ENCODE measurements around the gene SLC17A8. TPM values are rescaled to one million over a fixed set of nuclear protein-coding genes. Genes with fewer than 3 reads are reported as not detected.

The SLC17A8 gene
- total RNA-seq, 1 donor from 2014 or later, result not detected

DNA sequence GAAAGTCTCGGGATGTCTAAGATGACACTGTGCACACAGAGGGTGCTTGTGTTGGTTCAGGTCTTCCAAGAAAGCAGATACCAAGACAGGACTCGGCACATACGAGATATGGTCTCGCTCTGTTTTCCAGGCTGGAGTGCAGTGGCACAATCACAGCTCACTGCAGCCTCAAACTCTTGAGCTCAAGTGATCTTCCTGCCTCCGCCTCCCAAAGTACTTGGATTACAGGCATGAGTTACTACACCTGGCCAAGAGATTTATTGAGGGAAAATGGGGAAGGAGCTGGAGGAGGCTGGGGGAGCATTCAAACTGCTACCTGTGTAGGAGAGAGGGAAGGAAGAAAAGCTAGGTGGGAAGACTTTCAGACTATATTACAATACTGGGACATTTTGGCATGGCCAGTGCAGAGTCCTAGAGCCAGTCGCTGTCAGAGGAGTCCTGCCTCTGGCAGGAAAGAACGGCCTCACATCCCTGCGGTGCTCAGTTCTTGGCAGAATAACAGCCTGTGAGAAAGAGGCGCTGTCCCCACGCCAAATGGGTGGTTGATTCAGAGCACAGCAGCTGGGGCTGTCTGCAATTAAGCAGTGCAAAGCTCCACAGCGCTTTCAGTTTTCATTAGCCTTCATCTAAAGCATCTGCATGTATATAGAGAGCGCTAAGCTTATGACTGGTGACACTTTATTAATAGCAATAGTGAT, 18.3 kb downstream of the SLC17A8 start:
- peaks cover 2% of the 10 kb centered on the region for H3K27me3 ChIP-seq (ENCODE audit: insufficient read depth, low read length)
- H3K27ac ChIP-seq (ENCODE audit: low read depth, low read length), result no peak overlapping the region
- H3K27ac Mint-ChIP-seq (ENCODE audit: unreplicated experiment), result no peak overlapping the region
- FAIRE-seq, result no peak
- peak overlapping the region; percentile 25 for H3K4me2 ChIP-seq (ENCODE audit: low read length)
- no peaks in the 10 kb centered on the region for H3K79me2 ChIP-seq (ENCODE audit: insufficient read depth, low read length)
- H3K36me3 Mint-ChIP-seq (ENCODE audit: low read depth, unreplicated experiment), result no peaks in the 10 kb centered on the region
- peak; percentile 60 for DNase-seq (ENCODE audit: low read depth)
- no peaks in the 10 kb centered on the region for H3K4me1 Mint-ChIP-seq (ENCODE audit: low read depth, unreplicated experiment)
- no peaks in the 10 kb centered on the region for H4K20me1 ChIP-seq (ENCODE audit: insufficient read depth, low read length)
- no peaks in the 10 kb centered on the region for H3K9me3 ChIP-seq (ENCODE audit: insufficient read depth, low read depth, low read length)
- H2AFZ ChIP-seq (ENCODE audit: low read depth, low read length), result no peak overlapping the region
- no peak for TF ChIP-seq EZH2 (IDR thresholded peaks at IDR 0.05; ENCODE audit: insufficient read depth, low read length)
- TF ChIP-seq, protein P1, sequence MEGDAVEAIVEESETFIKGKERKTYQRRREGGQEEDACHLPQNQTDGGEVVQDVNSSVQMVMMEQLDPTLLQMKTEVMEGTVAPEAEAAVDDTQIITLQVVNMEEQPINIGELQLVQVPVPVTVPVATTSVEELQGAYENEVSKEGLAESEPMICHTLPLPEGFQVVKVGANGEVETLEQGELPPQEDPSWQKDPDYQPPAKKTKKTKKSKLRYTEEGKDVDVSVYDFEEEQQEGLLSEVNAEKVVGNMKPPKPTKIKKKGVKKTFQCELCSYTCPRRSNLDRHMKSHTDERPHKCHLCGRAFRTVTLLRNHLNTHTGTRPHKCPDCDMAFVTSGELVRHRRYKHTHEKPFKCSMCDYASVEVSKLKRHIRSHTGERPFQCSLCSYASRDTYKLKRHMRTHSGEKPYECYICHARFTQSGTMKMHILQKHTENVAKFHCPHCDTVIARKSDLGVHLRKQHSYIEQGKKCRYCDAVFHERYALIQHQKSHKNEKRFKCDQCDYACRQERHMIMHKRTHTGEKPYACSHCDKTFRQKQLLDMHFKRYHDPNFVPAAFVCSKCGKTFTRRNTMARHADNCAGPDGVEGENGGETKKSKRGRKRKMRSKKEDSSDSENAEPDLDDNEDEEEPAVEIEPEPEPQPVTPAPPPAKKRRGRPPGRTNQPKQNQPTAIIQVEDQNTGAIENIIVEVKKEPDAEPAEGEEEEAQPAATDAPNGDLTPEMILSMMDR (IDR thresholded peaks at IDR 0.05; ENCODE audit: insufficient read depth, low read depth, low read length), result no peak
- H3K4me1 ChIP-seq (ENCODE audit: insufficient read depth, low read length), result no peaks in the 10 kb centered on the region
- H3K4me3 ChIP-seq (ENCODE audit: insufficient read depth, low read depth, low read length), result no peak overlapping the region
- no peak overlapping the region for H3K4me3 Mint-ChIP-seq (ENCODE audit: unreplicated experiment)
- no peaks in the 10 kb centered on the region for H3K36me3 ChIP-seq (ENCODE audit: insufficient read depth, low read length)
- H3K27me3 Mint-ChIP-seq (ENCODE audit: low read depth, unreplicated experiment), result peaks cover 10% of the 10 kb centered on the region
- no peak overlapping the region for H3K9ac ChIP-seq (ENCODE audit: low read length)
- no peaks in the 10 kb centered on the region for H3K9me3 Mint-ChIP-seq (ENCODE audit: unreplicated experiment)

GRCh38 chr12:100376161-100376560, 19.3 kb downstream of the SLC17A8 start:
- H3K9me3 ChIP-seq (ENCODE audit: insufficient read depth, low read depth, low read length), result no peaks in the 10 kb centered on the region
- DNase-seq (ENCODE audit: low read depth) (no peak), FAIRE-seq (no peak)
- H3K9me3 Mint-ChIP-seq (ENCODE audit: unreplicated experiment), result no peaks in the 10 kb centered on the region
- no peak overlapping the region for H3K9ac ChIP-seq (ENCODE audit: low read length)
- H2AFZ ChIP-seq (ENCODE audit: low read depth, low read length), result no peak overlapping the region
- no peak overlapping the region for H3K4me3 Mint-ChIP-seq (ENCODE audit: unreplicated experiment)
- no peaks in the 10 kb centered on the region for H3K36me3 Mint-ChIP-seq (ENCODE audit: low read depth, unreplicated experiment)
- H3K4me1 ChIP-seq (ENCODE audit: insufficient read depth, low read length), result no peaks in the 10 kb centered on the region
- H3K4me2 ChIP-seq (ENCODE audit: low read length), result no peak overlapping the region
- no peaks in the 10 kb centered on the region for H3K36me3 ChIP-seq (ENCODE audit: insufficient read depth, low read length)
- H3K79me2 ChIP-seq (ENCODE audit: insufficient read depth, low read length), result no peaks in the 10 kb centered on the region
- no peaks in the 10 kb centered on the region for H4K20me1 ChIP-seq (ENCODE audit: insufficient read depth, low read length)
- TF ChIP-seq, protein P1 (IDR thresholded peaks at IDR 0.05; ENCODE audit: insufficient read depth, low read depth, low read length), result no peak
- TF ChIP-seq EZH2 (IDR thresholded peaks at IDR 0.05; ENCODE audit: insufficient read depth, low read length), result no peak
- peaks cover 10% of the 10 kb centered on the region for H3K27me3 Mint-ChIP-seq (ENCODE audit: low read depth, unreplicated experiment)
- no peak overlapping the region for H3K27ac Mint-ChIP-seq (ENCODE audit: unreplicated experiment)
- H3K4me1 Mint-ChIP-seq (ENCODE audit: low read depth, unreplicated experiment), result no peaks in the 10 kb centered on the region
- no peak overlapping the region for H3K27ac ChIP-seq (ENCODE audit: low read depth, low read length)
- peaks cover 2% of the 10 kb centered on the region for H3K27me3 ChIP-seq (ENCODE audit: insufficient read depth, low read length)
- H3K4me3 ChIP-seq (ENCODE audit: insufficient read depth, low read depth, low read length), result no peak overlapping the region

GRCh38 chr12:100381379-100381778, 24.5 kb downstream of the SLC17A8 start:
- DNase-seq (ENCODE audit: low read depth), result no peak
- no peaks in the 10 kb centered on the region for H3K9me3 Mint-ChIP-seq (ENCODE audit: unreplicated experiment)
- Histone ChIP-seq H3K79me2 (ENCODE audit: insufficient read depth, low read length) (no peaks in the 10 kb centered on the region), H3K4me3 (ENCODE audit: insufficient read depth, low read depth, low read length) (no peak overlapping the region), H3K27ac (ENCODE audit: low read depth, low read length) (no peak overlapping the region), H3K36me3 (ENCODE audit: insufficient read depth, low read length) (no peaks in the 10 kb centered on the region), H3K9ac (ENCODE audit: low read length) (no peak overlapping the region), H3K9me3 (ENCODE audit: insufficient read depth, low read depth, low read length) (no peaks in the 10 kb centered on the region), H3K4me1 (ENCODE audit: insufficient read depth, low read length) (no peaks in the 10 kb centered on the region), H3K27me3 (ENCODE audit: insufficient read depth, low read length) (no peaks in the 10 kb centered on the region), H2AFZ (ENCODE audit: low read depth, low read length) (no peak overlapping the region), H3K4me2 (ENCODE audit: low read length) (no peak overlapping the region), H4K20me1 (ENCODE audit: insufficient read depth, low read length) (no peaks in the 10 kb centered on the region)
- no peaks in the 10 kb centered on the region for H3K36me3 Mint-ChIP-seq (ENCODE audit: low read depth, unreplicated experiment)
- peaks cover 2% of the 10 kb centered on the region for H3K27me3 Mint-ChIP-seq (ENCODE audit: low read depth, unreplicated experiment)
- no peak overlapping the region for H3K27ac Mint-ChIP-seq (ENCODE audit: unreplicated experiment)
- no peaks in the 10 kb centered on the region for H3K4me1 Mint-ChIP-seq (ENCODE audit: low read depth, unreplicated experiment)
- TF ChIP-seq, protein P1 (IDR thresholded peaks at IDR 0.05; ENCODE audit: insufficient read depth, low read depth, low read length), result no peak
- TF ChIP-seq EZH2 (IDR thresholded peaks at IDR 0.05; ENCODE audit: insufficient read depth, low read length), result no peak
- no peak overlapping the region for H3K4me3 Mint-ChIP-seq (ENCODE audit: unreplicated experiment)
- FAIRE-seq, result no peak

Measured in astrocyte (in vitro differentiated cells and primary cell).